HCT116 (cell line): ENCODE results near the gene DOCK1. TPM values are rescaled to one million over a fixed set of nuclear protein-coding genes. Genes with fewer than 3 reads are reported as not detected.

Experiments used
- ATAC-seq: fragments of 200-7000 bp; cut with Tn5 transposase; 2 replicates; pipeline ENCODE4 v1.9.1; 2020; ENCODE audit warnings: mild to moderate bottlenecking, moderate library complexity
- BruUV-seq: library from RNA; stranded (reverse); fragments of 400-500 nt; replicated peaks from 2 replicates; lab custom pipeline; 2021; lab: Mats Ljungman, UMichigan
- CTCF ChIA-PET: fragments of 300-600 bp; sonication (Branson Sonifier 250); formaldehyde crosslinking; loops from one replicate; lab custom pipeline; 2021; ENCODE audit warnings: antibody characterized with exemption; lab: Charles Lee
- POLR2A ChIA-PET: fragments of 300-600, 350-600 bp; sonication (Branson Sonifier 250); formaldehyde crosslinking; loops from one replicate; lab custom pipeline; 2021; ENCODE audit warnings: antibody characterized with exemption; lab: Charles Lee
- RAD21 ChIA-PET, 2 experiments: fragments of 300-600 bp; sonication (Branson Sonifier 250); formaldehyde crosslinking; loops; one replicate each; lab custom pipeline; 2023; ENCODE audit warnings: low total read pairs in 2 of 2; ENCODE audit not compliant: uncharacterized antibody in 2 of 2, unreplicated experiment in 2 of 2, low non-redundant PET in 1 of 2; lab: Charles Lee
- DNase-seq: peaks from one replicate; pipeline ENCODE4 v3.0.0-alpha.2; 2010; ENCODE audit warnings: low read depth, low spot score
- H2AFZ ChIP-seq: fragments of 200-600 bp; shearing (Covaris generic), sonication (generic); 2 replicates; pipeline ENCODE4 v1.6.1; 2017; ENCODE audit warnings: low read depth, mixed run types, mixed read lengths, antibody characterized with exemption, low read length; ENCODE audit not compliant: poor library complexity, severe bottlenecking
- H3K27ac ChIP-seq: 2 replicates; pipeline ENCODE4 v1.5.1; 2012; ENCODE audit warnings: low read depth, low read length
- H3K27me3 ChIP-seq: fragments of 200-600 bp; sonication (generic); 2 replicates; pipeline ENCODE4 v1.6.1; 2016; ENCODE audit warnings: mixed run types, low read length, mixed read lengths; ENCODE audit not compliant: insufficient read depth
- H3K36me3 ChIP-seq, 2 experiments: fragments of 200-500 bp in 1 of 2; fragments of 200-600 bp in 1 of 2; sonication (Bioruptor generic) in 1 of 2; sonication (generic) in 1 of 2; 2 replicates each; pipeline versions ENCODE4 v1.5.1 to v1.6.1; 2014 to 2016; ENCODE audit warnings: low read length in 2 of 2, inconsistent platforms in 1 of 2, mixed read lengths in 1 of 2, mixed run types in 1 of 2; ENCODE audit not compliant: insufficient read depth in 2 of 2, control insufficient read depth in 1 of 2
- H3K4me1 ChIP-seq, 2 experiments: fragments of 200-600 bp in 1 of 2; sonication (generic) in 1 of 2; 2 replicates each; pipeline versions ENCODE4 v1.5.1 to v1.6.1; 2012 to 2017; ENCODE audit warnings: low read length in 2 of 2, inconsistent platforms in 1 of 2, mild to moderate bottlenecking in 1 of 2, mixed read lengths in 1 of 2, mixed run types in 1 of 2, moderate library complexity in 1 of 2; ENCODE audit not compliant: insufficient read depth in 2 of 2, control insufficient read depth in 1 of 2
- H3K4me2 ChIP-seq: fragments of 200-600 bp; sonication (generic); 2 replicates; pipeline ENCODE4 v1.6.1; 2017; ENCODE audit warnings: mixed run types, low read length, mixed read lengths
- H3K4me3 ChIP-seq, 2 experiments: fragments of 200-600 bp in 1 of 2; sonication (generic) in 1 of 2; replicated peaks in 1 of 2; 2 replicates each; pipeline ENCODE4 v1.5.1; 2011 to 2016; ENCODE audit warnings: low read length in 2 of 2, control low read depth in 1 of 2, low read depth in 1 of 2, mild to moderate bottlenecking in 1 of 2, mixed read lengths in 1 of 2, mixed run types in 1 of 2
- H3K79me2 ChIP-seq: fragments of 200-600 bp; sonication (generic); 2 replicates; pipeline ENCODE4 v1.6.1; 2017; ENCODE audit warnings: mild to moderate bottlenecking, mixed run types, low read length, moderate library complexity, mixed read lengths; ENCODE audit not compliant: insufficient read depth
- H3K9ac ChIP-seq: fragments of 200-600 bp; sonication (generic); 2 replicates; pipeline ENCODE4 v1.6.1; 2016; ENCODE audit warnings: low read length, mixed read lengths
- H3K9me2 ChIP-seq: fragments of 200-600 bp; sonication (generic), shearing (Covaris generic); 2 replicates; pipeline ENCODE4 v1.6.1; 2017; ENCODE audit warnings: mixed run types, mild to moderate bottlenecking, moderate library complexity; ENCODE audit not compliant: insufficient read depth
- H3K9me3 ChIP-seq, 2 experiments: fragments of 200-500 bp in 1 of 2; fragments of 200-600 bp in 1 of 2; sonication (Bioruptor generic) in 1 of 2; sonication (generic) in 1 of 2; 2 replicates each; pipeline ENCODE4 v1.6.1; 2014 to 2017; ENCODE audit warnings: low read length in 2 of 2, mixed read lengths in 2 of 2, inconsistent platforms in 1 of 2, low read depth in 1 of 2, mild to moderate bottlenecking in 1 of 2, mixed run types in 1 of 2, moderate library complexity in 1 of 2; ENCODE audit not compliant: control insufficient read depth in 1 of 2, insufficient read depth in 1 of 2
- H4K20me1 ChIP-seq: fragments of 200-600 bp; sonication (generic), shearing (Covaris generic); 2 replicates; pipeline ENCODE4 v1.6.1; 2017; ENCODE audit warnings: mixed run types, mild to moderate bottlenecking, moderate library complexity; ENCODE audit not compliant: insufficient read depth
- EZH2 ChIP-seq: fragments of 200-600 bp; sonication (generic); IDR thresholded peaks from 2 replicates; pipeline ENCODE4 v1.6.1; 2017; ENCODE audit warnings: antibody characterized with exemption, mixed run types
- EZH2phosphoT487 ChIP-seq: fragments of 200-600 bp; IDR thresholded peaks from 2 replicates; pipeline ENCODE4 v1.6.1; 2018; ENCODE audit warnings: antibody characterized with exemption, borderline replicate concordance
- JUND ChIP-seq: IDR thresholded peaks from 2 replicates; pipeline ENCODE4 v1.6.1; 2012
- SP1 ChIP-seq: IDR thresholded peaks from 2 replicates; pipeline ENCODE4 v1.6.1; 2012; ENCODE audit warnings: low read depth
- intact Hi-C: fragments of 100-400 bp; cut with micrococcal nuclease; formaldehyde crosslinking; loops from 2 replicates; pipeline ENCODE4 v1.10.0; 2022
- total RNA-seq: library from RNA; stranded (reverse); gene quantifications from one replicate; pipeline ENCODE4 v1.2.1, GENCODE V29; 2021; ENCODE audit not compliant: unreplicated experiment
- TF ChIP-seq, protein P1 (sequence below): IDR thresholded peaks from 2 replicates; pipeline ENCODE4 v1.6.1; 2012
- TF ChIP-seq, protein P2 (sequence below): IDR thresholded peaks from 2 replicates; pipeline ENCODE4 v1.6.1; 2011; ENCODE audit warnings: mild to moderate bottlenecking, low read length, moderate library complexity; ENCODE audit not compliant: insufficient replicate concordance; ENCODE audit errors: extremely low read depth

The DOCK1 gene
- total RNA-seq, 1 experiment from 2014 or later = 46.5 TPM

DNA sequence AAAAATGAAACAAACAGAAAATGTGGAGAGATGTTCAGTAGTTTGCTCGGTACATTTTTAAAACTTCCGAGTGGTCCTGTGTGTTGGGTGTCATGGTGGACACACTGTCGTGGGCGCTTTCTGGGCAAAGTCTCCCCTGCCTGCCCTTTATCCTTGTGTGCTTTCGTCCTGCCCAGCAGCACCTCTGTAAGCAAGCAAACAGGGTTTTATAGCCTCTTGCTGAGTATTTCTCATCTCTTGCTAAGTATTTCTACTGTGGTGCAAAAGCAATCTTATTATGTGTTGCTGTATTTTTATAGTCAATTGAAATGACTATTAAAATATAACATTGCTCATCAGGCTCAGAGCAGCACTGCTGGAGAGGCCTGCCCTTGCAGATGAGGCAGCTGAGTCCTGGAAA, 48.7 kb downstream of the DOCK1 start (continued):
- TF ChIP-seq, protein P1, sequence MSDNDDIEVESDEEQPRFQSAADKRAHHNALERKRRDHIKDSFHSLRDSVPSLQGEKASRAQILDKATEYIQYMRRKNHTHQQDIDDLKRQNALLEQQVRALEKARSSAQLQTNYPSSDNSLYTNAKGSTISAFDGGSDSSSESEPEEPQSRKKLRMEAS = no peak
- TF ChIP-seq JUND (no peak), EZH2phosphoT487 (no peak), EZH2 (no peak), SP1 (no peak)

DNA sequence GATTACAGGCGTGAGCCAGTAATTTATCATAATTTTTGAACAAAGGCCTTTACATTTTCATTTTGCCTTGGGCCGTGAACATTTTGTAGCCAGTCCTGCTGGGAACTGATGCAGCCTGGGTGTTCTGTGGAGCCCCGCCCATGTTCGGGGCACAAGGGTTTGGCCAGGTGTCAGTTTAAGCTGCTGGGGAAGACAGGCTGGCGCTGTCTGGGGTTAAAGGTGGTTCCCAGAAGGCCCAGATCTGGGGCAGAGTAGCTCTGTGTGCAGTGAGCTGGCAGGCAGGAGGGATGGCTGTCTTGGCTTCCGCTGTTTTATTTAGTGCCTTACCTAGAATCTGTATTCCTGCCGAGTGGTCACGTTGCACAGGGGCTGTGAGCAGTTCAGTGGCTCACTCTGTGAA, 50.2 kb downstream of the DOCK1 start:
- no peak overlapping the region for H3K27ac ChIP-seq
- no peaks in the 10 kb centered on the region for H4K20me1 ChIP-seq
- ChIA-PET POLR2A (no interaction called here), CTCF (no interaction called here), RAD21 (no interaction called here)
- H2AFZ ChIP-seq = no peak overlapping the region
- H3K4me3 ChIP-seq = no peak overlapping the region
- H3K9me2 ChIP-seq = no peaks in the 10 kb centered on the region
- no peaks in the 10 kb centered on the region; a peak in 1 of 4 replicates for H3K4me1 ChIP-seq
- DNase-seq (no peak), ATAC-seq (no peak)
- H3K79me2 ChIP-seq = peaks cover 82% of the 10 kb centered on the region
- no peaks in the 10 kb centered on the region for H3K36me3 ChIP-seq
- no peak overlapping the region for H3K9ac ChIP-seq
- TF ChIP-seq, protein P2, sequence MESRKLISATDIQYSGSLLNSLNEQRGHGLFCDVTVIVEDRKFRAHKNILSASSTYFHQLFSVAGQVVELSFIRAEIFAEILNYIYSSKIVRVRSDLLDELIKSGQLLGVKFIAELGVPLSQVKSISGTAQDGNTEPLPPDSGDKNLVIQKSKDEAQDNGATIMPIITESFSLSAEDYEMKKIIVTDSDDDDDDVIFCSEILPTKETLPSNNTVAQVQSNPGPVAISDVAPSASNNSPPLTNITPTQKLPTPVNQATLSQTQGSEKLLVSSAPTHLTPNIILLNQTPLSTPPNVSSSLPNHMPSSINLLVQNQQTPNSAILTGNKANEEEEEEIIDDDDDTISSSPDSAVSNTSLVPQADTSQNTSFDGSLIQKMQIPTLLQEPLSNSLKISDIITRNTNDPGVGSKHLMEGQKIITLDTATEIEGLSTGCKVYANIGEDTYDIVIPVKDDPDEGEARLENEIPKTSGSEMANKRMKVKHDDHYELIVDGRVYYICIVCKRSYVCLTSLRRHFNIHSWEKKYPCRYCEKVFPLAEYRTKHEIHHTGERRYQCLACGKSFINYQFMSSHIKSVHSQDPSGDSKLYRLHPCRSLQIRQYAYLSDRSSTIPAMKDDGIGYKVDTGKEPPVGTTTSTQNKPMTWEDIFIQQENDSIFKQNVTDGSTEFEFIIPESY = no peak
- BruUV-seq = no TSS peak
- H3K27me3 ChIP-seq = no peaks in the 10 kb centered on the region
- intact Hi-C loops = no loop called here
- peaks cover 12 to 29% of the 10 kb centered on the region in 2 experiments; a peak in 3 of 4 replicates for H3K9me3 ChIP-seq
- no peak overlapping the region for H3K4me2 ChIP-seq
